GM19468 (cell line): ENCODE results near the gene TRAF7.

Experiments
- ATAC-seq: cut with Tn5 transposase; IDR thresholded peaks from one replicate; pipeline ENCODE4 v1.9.1; 2021; ENCODE audit warnings: mild to moderate bottlenecking, moderate library complexity, moderate number of reproducible peaks; ENCODE audit not compliant: unreplicated experiment; ENCODE audit errors: extremely low read depth

TRAF7 gene

DNA sequence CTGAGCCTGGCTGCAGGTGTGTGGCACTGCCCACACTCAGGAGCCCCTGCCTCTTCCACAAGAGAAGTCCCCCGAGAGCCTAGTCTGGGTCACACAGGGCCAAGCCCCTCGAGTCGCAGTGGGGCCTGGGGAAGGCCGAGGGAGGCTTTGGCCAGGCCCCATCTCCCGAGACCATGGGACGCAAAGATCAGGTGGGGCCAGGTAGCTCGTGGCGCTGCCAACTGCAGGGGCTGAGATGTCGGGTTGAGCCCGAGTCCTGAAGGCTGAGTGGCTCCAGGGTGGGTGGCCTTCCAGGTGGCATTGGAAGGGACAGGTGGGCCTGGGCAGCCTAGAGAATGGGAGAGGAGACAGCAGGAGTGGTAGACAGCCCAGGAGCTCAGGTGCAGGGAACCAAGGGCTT, 6.3 kb downstream of the TRAF7 start:
- ATAC-seq, result no peak

DNA sequence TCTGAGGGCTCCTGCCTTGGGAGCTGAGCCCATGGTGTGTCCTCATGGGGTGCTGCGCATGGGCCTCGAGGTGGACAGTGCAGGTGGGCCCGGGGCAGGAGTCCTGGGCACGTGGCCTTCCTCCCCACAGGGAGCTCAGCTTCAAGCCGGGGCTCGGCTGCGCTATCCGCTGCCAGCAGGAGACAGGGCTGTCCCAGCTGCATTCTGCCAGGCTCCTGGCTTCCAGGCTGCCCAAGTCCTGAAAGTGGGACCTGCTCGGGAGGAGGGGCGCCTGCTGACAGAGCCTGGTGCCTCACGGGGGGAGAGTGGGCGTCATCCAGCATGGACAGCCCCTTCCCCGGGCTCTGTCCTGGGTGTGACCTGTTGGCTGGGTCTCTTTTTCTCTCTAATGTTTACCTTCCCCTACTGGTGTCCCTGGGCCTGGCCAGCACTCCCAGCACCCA, 7.1 kb downstream of the TRAF7 start:
- ATAC-seq, result no peak

DNA sequence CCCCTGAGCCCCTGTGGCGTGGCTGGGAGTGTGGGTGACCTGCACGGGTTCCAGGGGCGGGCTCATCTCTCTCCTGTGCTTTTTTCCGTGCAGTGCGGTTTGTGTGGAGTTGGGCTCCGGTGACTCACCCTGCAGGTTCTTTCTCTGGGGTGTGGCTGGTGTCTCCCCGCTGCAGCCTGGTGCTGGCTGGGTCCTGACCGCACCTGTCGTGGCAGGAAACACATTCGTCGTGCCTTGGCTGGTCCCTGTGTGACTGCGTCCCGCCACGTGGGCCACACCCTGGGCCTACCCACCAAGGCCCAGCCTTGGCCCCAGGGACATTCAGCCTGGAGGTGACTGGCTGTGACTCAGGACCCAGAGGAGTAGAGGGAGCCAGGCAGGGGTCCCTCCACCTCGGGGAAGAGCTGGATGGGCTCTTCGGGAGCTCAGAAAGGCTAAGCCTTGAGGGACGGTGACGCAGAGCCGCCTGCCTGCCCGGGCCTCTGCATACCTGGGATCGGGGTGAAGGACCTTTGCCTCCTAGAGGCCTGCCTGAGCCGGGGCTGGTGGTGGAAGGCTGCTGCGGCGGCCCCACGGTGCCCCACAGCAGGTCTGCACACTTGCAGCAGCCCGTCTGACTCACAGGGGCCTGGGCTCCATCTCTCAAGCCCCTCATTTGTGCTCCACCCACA, 7.8 kb downstream of the TRAF7 start:
- ATAC-seq, result no peak

DNA sequence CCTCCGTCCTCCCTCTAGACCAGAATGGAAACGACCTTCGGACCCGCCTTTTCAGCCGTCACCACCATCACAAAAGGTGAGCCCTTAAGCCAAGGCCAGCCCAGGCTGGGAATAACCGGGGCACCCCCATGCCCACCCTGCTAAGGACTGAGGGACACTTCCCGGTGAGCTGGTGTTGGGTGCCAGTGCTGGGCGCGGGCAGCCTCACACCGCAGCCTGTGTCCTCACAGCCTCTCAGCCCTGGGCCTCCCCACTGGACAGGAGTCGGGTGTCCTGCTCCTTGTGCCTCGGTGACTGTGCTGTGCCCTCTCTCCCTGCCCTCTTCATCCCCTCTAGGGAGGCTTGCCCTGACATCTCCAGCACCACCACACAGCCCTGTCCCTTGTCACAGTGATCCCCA, 10.3 kb downstream of the TRAF7 start:
- no peak for ATAC-seq

DNA sequence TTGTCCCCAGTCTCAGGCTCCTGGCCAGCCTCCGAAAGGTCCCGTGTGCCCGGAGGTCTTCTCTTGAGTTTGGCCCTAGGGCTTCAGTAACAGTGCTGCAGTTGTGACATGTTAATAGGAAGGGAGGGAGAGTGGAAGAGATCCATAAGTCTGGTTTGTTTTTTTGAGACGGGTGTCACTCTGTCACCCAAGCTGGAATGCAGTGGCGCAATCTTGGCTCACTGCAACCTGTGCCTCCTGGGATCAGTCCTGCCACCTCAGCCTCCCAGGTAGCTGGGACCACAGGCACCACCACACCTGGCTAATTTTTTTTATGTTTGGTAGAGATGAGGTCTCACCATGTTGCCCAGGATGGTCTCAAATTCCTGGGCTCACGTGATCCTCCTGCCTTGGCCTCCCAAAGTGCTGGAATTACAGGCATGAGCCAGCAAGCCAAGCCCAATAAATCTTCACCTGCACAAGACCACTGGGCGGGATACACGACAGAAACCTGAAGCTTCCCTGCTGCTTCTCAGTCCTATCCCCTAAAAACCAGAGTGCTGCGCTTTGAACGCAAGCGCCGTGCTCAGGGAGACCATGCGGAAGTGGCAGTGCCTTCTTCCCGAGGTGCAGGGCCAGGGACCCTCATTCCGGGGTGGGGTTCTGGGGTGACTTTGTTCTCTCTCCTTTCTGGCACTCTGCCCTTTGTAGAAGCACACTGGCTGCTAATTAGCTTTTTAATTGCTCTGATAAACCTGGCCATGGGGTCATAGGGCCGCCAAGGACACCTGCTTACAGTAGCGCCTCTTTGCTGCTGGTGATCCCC, 10.9 kb downstream of the TRAF7 start:
- no peak for ATAC-seq

DNA sequence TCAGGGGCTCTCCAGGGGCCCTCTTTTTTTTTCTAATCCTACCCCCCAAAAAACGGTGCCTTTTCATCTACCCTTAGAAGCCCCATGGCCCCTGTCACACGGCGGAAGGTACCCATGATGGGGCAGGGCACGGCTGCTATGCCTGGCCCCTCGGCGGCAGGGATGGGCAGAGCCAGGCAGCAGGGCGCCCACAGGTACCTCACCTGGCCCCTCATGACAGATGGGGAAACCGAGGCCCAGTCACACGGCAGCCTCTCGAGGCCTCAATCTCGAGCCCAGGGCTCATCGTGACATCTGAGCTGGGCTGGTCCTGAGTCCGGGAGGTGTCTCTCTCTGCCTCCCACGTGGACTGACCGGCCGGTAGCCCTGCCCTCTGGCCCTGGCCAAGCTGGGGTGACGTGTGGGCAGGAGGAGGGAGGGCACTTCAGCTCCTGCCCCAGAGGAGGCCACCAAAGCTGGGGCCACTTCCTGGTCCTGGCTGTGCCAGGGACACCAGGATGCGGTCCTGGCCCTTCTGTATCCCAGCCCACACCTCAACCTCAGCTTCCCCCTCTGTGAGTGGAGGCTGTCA, 11.6 kb downstream of the TRAF7 start:
- no peak for ATAC-seq

DNA sequence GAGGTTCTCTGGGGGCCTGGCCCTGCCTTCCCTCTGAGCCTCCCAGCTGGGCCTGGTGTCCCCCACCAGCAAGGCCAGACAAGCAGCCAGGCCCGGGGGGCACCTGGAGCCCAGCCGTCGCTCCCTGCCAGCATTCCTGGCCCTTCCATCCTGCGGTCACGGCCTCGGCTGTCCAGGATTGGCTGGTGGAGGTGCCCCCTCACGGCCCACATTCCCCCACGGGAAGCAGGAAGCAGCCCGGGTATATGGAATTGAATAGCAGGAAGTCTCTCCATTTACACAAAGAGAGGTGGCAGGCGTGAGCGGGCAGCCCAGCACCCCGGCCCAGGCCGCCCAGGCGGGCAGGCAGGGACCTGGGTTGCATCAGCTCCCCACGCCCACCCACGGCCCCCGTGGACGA, 14.5 kb downstream of the TRAF7 start:
- no peak for ATAC-seq

DNA sequence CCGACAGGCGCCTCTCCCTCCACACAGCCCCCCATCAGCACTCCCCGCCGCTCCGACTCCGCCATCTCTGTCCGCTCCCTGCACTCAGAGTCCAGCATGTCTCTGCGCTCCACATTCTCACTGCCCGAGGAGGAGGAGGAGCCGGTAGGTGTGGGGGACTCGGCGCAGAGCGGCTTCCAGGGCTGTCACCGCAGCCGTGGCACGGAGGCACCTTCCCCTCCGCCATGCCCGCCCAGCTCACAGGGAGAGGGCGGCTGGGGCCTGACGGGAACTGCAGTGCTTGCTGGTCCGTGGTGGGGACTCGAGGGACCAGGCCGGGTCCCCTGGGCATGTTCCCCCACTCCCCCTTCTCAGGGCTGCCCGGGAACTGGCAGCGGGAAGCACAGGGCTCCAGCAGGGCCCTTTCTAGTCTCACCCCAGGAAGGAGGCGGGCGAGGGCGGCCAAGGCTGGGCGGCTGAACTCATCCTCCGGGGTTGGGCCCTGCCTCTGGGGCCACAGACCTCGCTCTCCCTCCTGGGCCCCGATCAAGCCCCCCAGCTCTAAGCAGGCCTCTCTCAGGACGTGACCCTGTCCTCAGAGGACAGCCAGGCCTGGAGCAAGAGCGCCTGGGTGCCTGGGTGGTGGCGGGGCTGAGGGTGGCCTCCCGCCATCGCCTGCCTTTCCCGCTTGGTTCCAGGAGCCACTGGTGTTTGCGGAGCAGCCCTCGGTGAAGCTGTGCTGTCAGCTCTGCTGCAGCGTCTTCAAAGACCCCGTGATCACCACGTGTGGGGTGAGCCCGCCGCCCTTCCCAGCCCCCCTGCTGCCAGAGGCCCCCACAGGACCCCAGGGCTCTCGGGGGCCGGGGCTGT, 15.2 kb downstream of the TRAF7 start:
- no peak for ATAC-seq

DNA sequence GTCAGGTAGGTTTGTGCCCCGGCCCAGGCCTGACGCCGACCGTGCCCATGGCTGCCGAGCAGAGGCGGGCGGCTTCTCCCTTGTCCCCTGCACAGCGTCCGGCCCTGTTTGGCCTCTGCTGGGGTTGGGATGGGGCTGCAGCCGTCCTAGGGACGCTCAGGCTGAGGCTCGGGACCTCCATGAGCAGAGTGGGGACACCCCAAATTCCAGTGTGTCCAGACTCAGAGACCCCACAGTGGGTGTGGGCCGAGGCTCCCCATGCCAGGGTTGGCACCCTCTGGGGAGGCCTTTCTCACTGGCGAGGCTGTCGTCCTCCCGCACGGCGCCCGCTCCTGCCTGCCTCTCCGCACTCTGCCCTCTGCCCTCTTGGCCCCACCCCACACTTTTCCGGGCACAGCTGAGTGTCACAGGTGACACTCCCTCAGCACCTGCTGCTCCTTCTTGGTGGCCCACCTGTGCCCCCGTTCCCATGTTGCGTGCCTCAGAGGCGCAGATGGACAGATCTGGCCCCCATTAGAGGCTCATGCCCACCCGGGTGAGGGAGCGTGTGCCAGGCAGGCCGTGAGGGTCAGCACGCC, 16.1 kb downstream of the TRAF7 start:
- ATAC-seq, result no peak

DNA sequence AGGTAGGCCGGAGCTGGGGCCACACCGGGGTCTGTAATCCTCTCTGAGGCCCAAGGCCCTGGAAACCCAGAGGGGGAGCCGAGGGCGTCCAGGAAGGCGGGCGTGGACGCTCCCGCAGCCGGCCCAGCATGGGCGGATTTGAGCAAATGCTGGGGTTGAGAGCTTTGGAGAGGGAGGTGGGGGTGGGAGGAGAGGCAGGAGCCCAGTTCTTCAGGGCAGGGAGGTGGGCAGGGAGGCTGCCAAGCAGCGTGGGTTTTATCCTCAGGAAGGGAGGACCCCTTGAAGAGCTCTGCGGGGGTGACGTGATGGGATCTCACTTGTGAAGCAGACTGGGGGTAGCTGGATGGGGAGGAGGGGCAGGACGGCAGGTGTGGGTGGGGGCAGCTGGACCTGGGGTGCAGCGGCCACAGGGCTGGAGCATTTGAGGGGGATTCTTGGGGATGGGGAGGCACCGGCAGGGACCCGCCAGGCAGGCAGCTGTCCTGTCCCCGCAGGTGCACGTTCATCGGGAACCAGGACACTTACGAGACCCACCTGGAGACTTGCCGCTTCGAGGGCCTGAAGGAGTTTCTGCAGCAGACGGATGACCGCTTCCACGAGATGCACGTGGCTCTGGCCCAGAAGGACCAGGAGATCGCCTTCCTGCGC, 17.2 kb downstream of the TRAF7 start:
- no peak for ATAC-seq

DNA sequence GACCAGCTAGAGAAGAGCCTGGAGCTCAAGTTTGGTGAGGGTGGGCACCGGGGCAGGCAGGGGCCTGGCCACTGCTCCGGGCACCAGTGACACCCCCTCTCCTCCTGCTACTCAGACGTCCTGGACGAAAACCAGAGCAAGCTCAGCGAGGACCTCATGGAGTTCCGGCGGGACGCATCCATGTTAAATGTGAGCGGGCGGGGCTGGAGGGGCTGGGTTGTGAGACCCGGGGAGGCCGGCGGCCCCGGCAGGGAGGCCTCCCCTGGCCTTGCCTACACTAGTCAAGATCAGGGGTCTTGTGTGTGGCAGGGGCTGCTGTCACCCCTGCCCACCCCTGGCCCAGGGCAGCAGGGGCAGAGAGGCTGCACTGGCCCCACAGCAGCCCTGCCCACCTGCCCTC, 17.8 kb downstream of the TRAF7 start:
- no peak for ATAC-seq

DNA sequence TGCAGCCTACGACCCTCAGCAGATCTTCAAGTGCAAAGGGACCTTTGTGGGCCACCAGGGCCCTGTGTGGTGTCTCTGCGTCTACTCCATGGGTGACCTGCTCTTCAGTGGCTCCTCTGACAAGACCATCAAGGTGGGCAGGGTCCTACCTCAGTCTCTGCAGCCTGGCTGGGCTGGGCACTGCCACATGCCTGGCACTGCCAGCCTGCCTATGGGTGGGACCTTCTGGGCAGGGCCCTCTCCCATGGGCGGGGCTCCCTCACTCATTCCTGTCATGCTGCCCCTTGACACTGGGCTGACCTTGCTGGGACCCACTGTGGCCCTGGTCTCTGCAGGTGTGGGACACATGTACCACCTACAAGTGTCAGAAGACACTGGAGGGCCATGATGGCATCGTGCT, 18.3 kb downstream of the TRAF7 start:
- ATAC-seq, result no peak

DNA sequence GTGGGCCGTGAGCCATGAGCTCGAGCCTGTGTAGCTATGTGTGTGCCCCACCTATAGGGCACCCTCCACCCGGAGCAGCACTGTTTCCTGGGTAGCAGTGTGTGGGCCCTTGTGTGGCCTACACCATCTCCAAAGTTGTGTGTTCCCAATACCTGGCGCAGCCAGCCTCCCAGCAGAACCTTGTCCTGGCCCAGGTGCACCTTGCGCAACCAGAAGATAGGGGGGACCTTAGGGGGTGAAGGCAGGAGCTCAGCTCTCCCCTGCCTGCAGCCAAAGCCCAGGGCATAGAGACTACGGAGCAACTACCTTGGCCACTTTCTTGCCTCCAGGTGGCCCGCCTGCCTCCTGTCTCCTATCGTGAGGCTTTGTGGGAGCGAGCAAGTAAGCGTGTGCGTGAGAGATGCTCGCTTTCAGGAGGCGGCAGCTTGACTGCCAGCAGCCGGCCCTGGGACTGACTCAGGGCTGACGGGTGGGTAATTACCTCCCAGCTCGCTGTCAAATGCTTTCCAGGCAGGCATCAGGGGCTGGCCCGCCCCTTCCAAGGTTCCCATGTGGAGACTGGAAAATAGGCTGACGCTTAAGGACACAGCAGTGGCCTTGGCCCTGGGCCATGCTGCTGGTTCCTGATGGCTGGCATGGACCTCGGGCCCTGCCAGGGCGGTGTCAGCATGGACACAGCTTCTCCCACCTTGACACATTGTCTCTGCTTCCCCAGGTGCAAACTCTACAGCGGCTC, 19.0 kb downstream of the TRAF7 start:
- no peak for ATAC-seq

DNA sequence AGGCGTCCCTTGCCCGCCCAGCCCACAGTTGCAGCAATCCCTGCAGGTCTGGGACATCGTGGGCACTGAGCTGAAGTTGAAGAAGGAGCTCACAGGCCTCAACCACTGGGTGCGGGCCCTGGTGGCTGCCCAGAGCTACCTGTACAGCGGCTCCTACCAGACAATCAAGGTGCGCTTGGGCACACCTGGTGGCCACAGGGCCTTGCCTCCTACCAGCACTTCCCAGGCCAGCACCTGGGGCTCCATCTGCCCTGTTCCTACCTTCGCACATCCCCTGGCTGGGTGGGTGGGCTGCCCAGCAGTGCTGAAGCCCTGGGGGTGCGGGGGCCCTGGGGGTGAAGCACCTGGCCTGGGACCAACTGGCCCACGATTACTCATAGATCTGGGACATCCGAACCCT, 19.9 kb downstream of the TRAF7 start:
- no peak for ATAC-seq

DNA sequence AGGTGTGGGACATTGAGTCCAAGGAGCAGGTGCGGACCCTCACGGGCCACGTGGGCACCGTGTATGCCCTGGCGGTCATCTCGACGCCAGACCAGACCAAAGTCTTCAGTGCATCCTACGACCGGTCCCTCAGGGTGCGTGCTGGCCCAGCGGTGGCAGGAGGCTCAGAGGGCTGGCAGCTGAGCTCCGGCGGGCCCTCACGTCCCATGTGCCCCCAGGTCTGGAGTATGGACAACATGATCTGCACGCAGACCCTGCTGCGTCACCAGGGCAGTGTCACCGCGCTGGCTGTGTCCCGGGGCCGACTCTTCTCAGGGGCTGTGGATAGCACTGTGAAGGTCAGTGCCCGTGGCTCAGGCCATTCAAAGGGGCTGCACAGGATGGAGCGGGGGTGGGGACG, 20.5 kb downstream of the TRAF7 start:
- no peak for ATAC-seq

DNA sequence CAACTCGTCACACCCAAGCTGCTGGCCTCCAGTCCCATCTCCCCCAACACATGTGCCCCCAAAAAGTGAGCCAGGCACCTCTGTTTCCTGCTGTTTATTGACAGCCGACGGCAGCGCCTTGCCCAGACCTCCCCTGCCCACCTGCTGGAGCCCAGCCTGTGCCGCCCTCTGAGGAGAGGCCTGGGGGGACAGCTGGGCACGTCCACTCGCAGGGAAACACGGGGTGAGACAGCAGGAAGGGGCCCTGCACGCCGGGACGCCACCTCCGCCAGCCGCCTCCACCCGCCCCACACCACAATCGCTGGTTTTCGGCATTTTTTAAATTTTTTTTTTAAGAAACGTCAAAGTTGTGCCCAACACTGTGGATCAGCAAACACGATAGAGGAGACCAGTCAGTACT, 21.5 kb downstream of the TRAF7 start:
- no peak for ATAC-seq

DNA sequence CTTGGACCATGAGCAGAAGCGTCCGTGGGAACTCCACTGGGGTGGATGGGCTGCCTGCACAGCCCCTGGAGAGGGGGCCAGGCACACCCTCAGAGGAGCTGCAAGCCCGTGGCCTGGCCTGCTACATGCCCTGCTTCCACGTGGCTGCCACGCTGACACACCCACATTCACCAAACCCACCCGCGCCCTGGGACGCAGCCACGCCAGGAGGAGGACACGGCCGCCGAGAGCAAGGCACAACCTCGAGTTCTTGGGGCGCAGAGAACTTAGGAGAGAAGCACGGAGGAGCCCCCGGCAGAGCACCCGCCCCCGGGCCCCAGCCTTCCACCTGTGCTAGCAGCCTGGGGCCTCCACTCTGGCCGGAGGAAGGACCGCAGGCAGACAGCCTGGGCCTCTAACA, 22.0 kb downstream of the TRAF7 start:
- no peak for ATAC-seq

DNA sequence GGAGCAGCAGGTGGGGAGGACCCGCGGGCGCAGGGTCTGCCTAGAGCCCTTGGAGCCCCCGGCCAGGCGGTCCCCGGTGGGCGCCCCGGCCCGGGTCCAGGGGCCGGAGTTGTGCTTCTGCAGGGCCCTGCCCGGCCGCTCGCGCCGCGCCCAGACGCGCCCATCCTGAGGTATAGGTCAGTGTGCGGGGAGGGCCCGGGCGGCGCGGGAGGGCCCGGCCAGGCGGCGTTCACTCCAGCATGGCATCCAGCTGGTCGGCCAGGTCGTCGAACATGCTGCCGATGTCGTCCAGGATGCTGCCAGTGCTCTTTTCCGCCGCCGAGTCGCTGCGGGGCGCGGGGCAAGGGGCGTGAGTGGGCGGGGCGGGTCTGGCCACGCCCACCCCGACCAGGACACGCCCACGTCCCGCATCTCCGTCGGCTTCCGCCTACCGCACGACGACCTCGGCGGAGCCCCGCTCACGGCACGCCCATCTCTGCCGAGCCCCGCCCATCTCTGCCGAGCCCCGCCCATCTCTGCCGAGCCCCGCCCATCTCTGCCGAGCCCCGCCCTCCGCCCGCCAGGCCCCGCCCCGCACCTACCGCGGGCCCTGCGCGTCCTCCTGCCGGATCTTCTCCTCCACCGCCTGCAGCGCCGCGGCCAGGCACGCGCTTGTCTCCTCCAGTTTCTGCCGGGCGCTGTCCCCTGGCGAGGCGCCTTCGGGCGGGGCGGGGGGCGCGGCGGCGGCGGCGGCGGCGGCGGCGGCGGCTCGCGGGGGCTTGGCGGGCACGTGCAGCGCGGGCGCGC, 22.9 kb downstream of the TRAF7 start:
- no peak for ATAC-seq
